IMR-90 (cell line): ENCODE data around the gene RAB31. TPM values are rescaled to one million over a fixed set of nuclear protein-coding genes. Genes with fewer than 3 reads are reported as not detected.

Experiments used
- ATAC-seq: fragments of 200-7000 bp; cut with Tn5 transposase; 2 replicates; pipeline ENCODE4 v1.9.1; 2020; ENCODE audit warnings: low read depth, mild to moderate bottlenecking, moderate library complexity
- BruUV-seq: library from RNA; stranded (reverse); fragments of 400-500 nt; replicated peaks from 2 replicates; lab custom pipeline; 2021; lab: Mats Ljungman, UMichigan
- CTCF ChIA-PET: fragments of 300-600 bp; formaldehyde crosslinking; extraction: SDS; loops from one replicate; lab custom pipeline; 2021; ENCODE audit warnings: antibody characterized with exemption; lab: Yijun Ruan, JAX
- POLR2A ChIA-PET: fragments of 300-600 bp; sonication (Branson Sonifier 250); formaldehyde crosslinking; loops from one replicate; lab custom pipeline; 2022; ENCODE audit warnings: antibody characterized with exemption; ENCODE audit not compliant: unreplicated experiment; lab: Charles Lee
- DNase-seq: peaks from one replicate; pipeline ENCODE4 v3.0.0; 2013
- H2AFZ ChIP-seq: replicated peaks from 2 replicates; pipeline ENCODE3; 2013; ENCODE audit warnings: low read length, mild to moderate bottlenecking; ENCODE audit not compliant: poor library complexity
- H2AK5ac ChIP-seq: 2 replicates; pipeline ENCODE4 v1.6.1; 2013; ENCODE audit warnings: low read depth, low read length, inconsistent platforms
- H2AK9ac ChIP-seq: replicated peaks from 2 replicates; pipeline ENCODE3; 2013; ENCODE audit warnings: mild to moderate bottlenecking, low read depth, low read length, moderate library complexity; ENCODE audit not compliant: poor library complexity
- H2BK120ac ChIP-seq: 2 replicates; pipeline ENCODE4 v1.6.1; 2013; ENCODE audit warnings: low read depth, low read length, inconsistent platforms
- H2BK15ac ChIP-seq: 3 replicates; pipeline ENCODE4 v1.6.1; 2013; ENCODE audit warnings: low read depth, low read length, inconsistent platforms
- H2BK20ac ChIP-seq: 2 replicates; pipeline ENCODE4 v1.6.1; 2013; ENCODE audit warnings: low read depth, mild to moderate bottlenecking, inconsistent platforms, low read length, moderate library complexity
- H2BK5ac ChIP-seq: 2 replicates; pipeline ENCODE4 v1.6.1; 2013; ENCODE audit warnings: mild to moderate bottlenecking, low read depth, low read length, inconsistent platforms; ENCODE audit not compliant: poor library complexity, severe bottlenecking
- H3K14ac ChIP-seq: replicated peaks from 2 replicates; pipeline ENCODE4 v1.6.1; 2013; ENCODE audit warnings: low read depth, low read length, inconsistent platforms
- H3K18ac ChIP-seq: 2 replicates; pipeline ENCODE4 v1.6.1; 2013; ENCODE audit warnings: low read depth, low read length, control low read depth
- H3K23ac ChIP-seq: 2 replicates; pipeline ENCODE4 v1.6.1; 2013; ENCODE audit warnings: low read depth, low read length, inconsistent platforms
- H3K27ac ChIP-seq: 2 replicates; pipeline ENCODE4 v1.5.1; 2013; ENCODE audit warnings: mild to moderate bottlenecking, control low read depth, low read length; ENCODE audit not compliant: insufficient read depth
- H3K27me3 ChIP-seq: 2 replicates; pipeline ENCODE4 v1.6.1; 2013; ENCODE audit warnings: low read length; ENCODE audit not compliant: control insufficient read depth, insufficient read depth
- H3K36me3 ChIP-seq: 2 replicates; pipeline ENCODE4 v1.6.1; 2013; ENCODE audit warnings: low read length, mixed read lengths; ENCODE audit not compliant: control insufficient read depth, insufficient read depth
- H3K4ac ChIP-seq: 2 replicates; pipeline ENCODE4 v1.6.1; 2013; ENCODE audit warnings: low read depth, low read length, inconsistent platforms
- H3K4me1 ChIP-seq: 2 replicates; pipeline ENCODE4 v1.6.1; 2013; ENCODE audit warnings: low read length, mixed read lengths; ENCODE audit not compliant: control insufficient read depth, insufficient read depth
- H3K4me2 ChIP-seq: 2 replicates; pipeline ENCODE4 v1.6.1; 2013; ENCODE audit warnings: low read depth, mild to moderate bottlenecking, control low read depth, low read length, moderate library complexity
- H3K4me3 ChIP-seq: 2 replicates; pipeline ENCODE4 v1.5.1; 2013; ENCODE audit warnings: low read depth, mild to moderate bottlenecking, control low read depth, low read length, moderate library complexity; ENCODE audit not compliant: insufficient read depth
- H3K56ac ChIP-seq: 2 replicates; pipeline ENCODE4 v1.6.1; 2013; ENCODE audit warnings: low read length, inconsistent platforms; ENCODE audit not compliant: insufficient read depth; ENCODE audit errors: extremely low read depth
- H3K79me1 ChIP-seq, 2 experiments: 2 replicates each; pipeline ENCODE4 v1.6.1; 2013; ENCODE audit warnings: low read length in 2 of 2, inconsistent platforms in 1 of 2, low read depth in 1 of 2
- H3K9ac ChIP-seq: 2 replicates; pipeline ENCODE4 v1.6.1; 2013; ENCODE audit warnings: low read depth, low read length, control low read depth
- H3K9me1 ChIP-seq: 2 replicates; pipeline ENCODE4 v1.6.1; 2013; ENCODE audit warnings: low read length, inconsistent platforms; ENCODE audit not compliant: insufficient read depth
- H3K9me3 ChIP-seq: 2 replicates; pipeline ENCODE4 v1.6.1; 2013; ENCODE audit warnings: low read length; ENCODE audit not compliant: control insufficient read depth, insufficient read depth
- H4K20me1 ChIP-seq: 2 replicates; pipeline ENCODE4 v1.6.1; 2013; ENCODE audit warnings: low read length, inconsistent platforms; ENCODE audit not compliant: insufficient read depth
- H4K5ac ChIP-seq: 2 replicates; pipeline ENCODE4 v1.6.1; 2013; ENCODE audit warnings: mild to moderate bottlenecking, low read depth, low read length, control low read depth
- H4K8ac ChIP-seq, 2 experiments: 2 replicates each; pipeline ENCODE4 v1.6.1; 2013; ENCODE audit warnings: low read depth in 2 of 2, low read length in 2 of 2, control low read depth in 1 of 2, inconsistent platforms in 1 of 2
- H4K91ac ChIP-seq: 2 replicates; pipeline ENCODE4 v1.6.1; 2013; ENCODE audit warnings: low read depth, low read length, inconsistent platforms; ENCODE audit not compliant: insufficient read depth
- BHLHE40 ChIP-seq: fragments of 150-350 bp; IDR thresholded peaks from 2 replicates; pipeline ENCODE4 v1.6.1; 2016; ENCODE audit warnings: mild to moderate bottlenecking, low read depth, low read length
- FOS ChIP-seq: fragments of 150-350 bp; IDR thresholded peaks from 2 replicates; pipeline ENCODE4 v1.6.1; 2016; ENCODE audit warnings: low read depth, low read length
- MAFK ChIP-seq: IDR thresholded peaks from 2 replicates; pipeline ENCODE4 v1.6.1; 2012; ENCODE audit warnings: low read depth, low read length, improper control_type of control experiment
- NFE2L2 ChIP-seq: fragments of 150-350 bp; IDR thresholded peaks from 2 replicates; pipeline ENCODE4 v1.6.1; 2016; ENCODE audit warnings: low read depth, mild to moderate bottlenecking, low read length
- POLR2A ChIP-seq: IDR thresholded peaks from 2 replicates; pipeline ENCODE4 v1.6.1; 2012; ENCODE audit warnings: mild to moderate bottlenecking, low read depth, low read length
- RAD21 ChIP-seq: IDR thresholded peaks from 2 replicates; pipeline ENCODE4 v1.6.1; 2012; ENCODE audit warnings: low read length, improper control_type of control experiment
- RCOR1 ChIP-seq: IDR thresholded peaks from 2 replicates; pipeline ENCODE4 v1.6.1; 2012; ENCODE audit warnings: mild to moderate bottlenecking, low read length, improper control_type of control experiment; ENCODE audit not compliant: insufficient replicate concordance
- RFX5 ChIP-seq: IDR thresholded peaks from 2 replicates; pipeline ENCODE4 v1.8.0; 2012; ENCODE audit warnings: low read depth, mild to moderate bottlenecking, low read length, moderate library complexity
- WGBS, 2 experiments: methylation state at CpG; one replicate each; pipeline versions ENCODE4 v1.1.5 to v1.1.7; 2013; ENCODE audit warnings: missing lambda C conversion rate in 2 of 2; ENCODE audit not compliant: insufficient read length in 1 of 2; ENCODE audit errors: extremely low coverage in 2 of 2; 5-methylcytosine and 5-hydroxymethylcytosine counted together
- dilution Hi-C: fragments of 300-500 bp; cut with HindIII; formaldehyde crosslinking; loops from one replicate; pipeline ENCODE4 v1.14.3; 2018; ENCODE audit warnings: low sequenced_read_pairs; ENCODE audit not compliant: unreplicated experiment
- in situ Hi-C: fragments of 300-500 bp; cut with MboI; formaldehyde crosslinking; loops from 3 replicates; pipeline ENCODE4 v1.14.3; 2019; ENCODE audit warnings: low sequenced_read_pairs, inconsistent platforms, mixed read lengths
- intact Hi-C: fragments of 100-400 bp; cut with micrococcal nuclease; formaldehyde crosslinking; loops from 2 replicates; pipeline ENCODE4 v1.10.0; 2022
- polyA plus RNA-seq, 3 experiments: library from polyadenylated mRNA; depleted of rRNA; stranded (reverse); fragments of >200 nt; gene quantifications; 2 replicates each; pipeline ENCODE4 v1.2.3, GENCODE V29; 2012; ENCODE audit warnings: low replicate concordance in 1 of 3
- total RNA-seq: library from RNA; depleted of rRNA; stranded (reverse); fragments of >200 nt; gene quantifications from 2 replicates; pipeline ENCODE4 v1.2.3, GENCODE V29; 2012
- TF ChIP-seq, protein P1 (sequence below): fragments of 150-350 bp; IDR thresholded peaks from 2 replicates; pipeline ENCODE4 v1.6.1; 2017; ENCODE audit warnings: mild to moderate bottlenecking, antibody characterized with exemption, low read length, low read depth

The RAB31 gene
- total and polyA plus RNA-seq, 2 of the 4 experiments (the other 2 are of a cell fraction): 13.8 to 26.9 TPM

GRCh38 chr18:9715978-9716774 is 8.1 kb downstream of the RAB31 start:
- Histone ChIP-seq H3K9ac (no peak overlapping the region), H2BK20ac (no peak overlapping the region), H2BK15ac (no peak overlapping the region), H2AK9ac (no peak overlapping the region), H2BK120ac (no peak overlapping the region), H3K14ac (no peak overlapping the region), H4K8ac (no peak overlapping the region), H3K23ac (no peak overlapping the region), H3K56ac (no peak overlapping the region), H4K91ac (no peak overlapping the region), H3K27me3 (no peaks in the 10 kb centered on the region), H4K20me1 (peaks cover 33% of the 10 kb centered on the region), H3K4me1 (peaks cover 7% of the 10 kb centered on the region), H2AK5ac (no peak overlapping the region), H2BK5ac (no peak overlapping the region), H3K9me3 (no peaks in the 10 kb centered on the region), H3K4me2 (no peak overlapping the region), H3K4me3 (no peak overlapping the region), H3K36me3 (no peaks in the 10 kb centered on the region), H2AFZ (no peak overlapping the region), H3K4ac (no peak overlapping the region), H4K5ac (no peak overlapping the region), H3K27ac (no peak overlapping the region), H3K9me1 (peaks cover 17% of the 10 kb centered on the region), H3K79me1 (peaks cover 51 to 82% of the 10 kb centered on the region in 2 experiments), H3K18ac (no peak overlapping the region)
- TF ChIP-seq RFX5: no peak
- no peak for TF ChIP-seq RAD21
- no peak for TF ChIP-seq NFE2L2
- no peak for TF ChIP-seq RCOR1
- TF ChIP-seq FOS: no peak
- TF ChIP-seq POLR2A: no peak
- TF ChIP-seq, protein P1, sequence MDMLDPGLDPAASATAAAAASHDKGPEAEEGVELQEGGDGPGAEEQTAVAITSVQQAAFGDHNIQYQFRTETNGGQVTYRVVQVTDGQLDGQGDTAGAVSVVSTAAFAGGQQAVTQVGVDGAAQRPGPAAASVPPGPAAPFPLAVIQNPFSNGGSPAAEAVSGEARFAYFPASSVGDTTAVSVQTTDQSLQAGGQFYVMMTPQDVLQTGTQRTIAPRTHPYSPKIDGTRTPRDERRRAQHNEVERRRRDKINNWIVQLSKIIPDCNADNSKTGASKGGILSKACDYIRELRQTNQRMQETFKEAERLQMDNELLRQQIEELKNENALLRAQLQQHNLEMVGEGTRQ: no peak
- TF ChIP-seq MAFK: no peak
- no peak for TF ChIP-seq BHLHE40
- dilution Hi-C loops: no loop called here
- ChIA-PET CTCF (no interaction called here), POLR2A (no interaction called here)
- in situ Hi-C loops: loop anchor here (25.0 kb wide), 1 partner anchor 221 kb away; no protein-coding TSS in a partner anchor
- no TSS peak for BruUV-seq
- intact Hi-C loops: no loop called here
- no peak for DNase-seq
- ATAC-seq: no peak
- 73% methylated on average over 3 of the region's 10 CpGs; no CpG with 5 or more reads in 1 of the 2 experiments for WGBS, 2 experiments
